ENCODE data around the gene COMMD7.

GRCh38 chr20:32763202-32764004, 20.1 kb upstream of the COMMD7 start:
- no peak; the same call in 1 of the 2 replicates for TF ChIP-seq CTCF (IDR thresholded peaks at IDR 0.05; ENCODE audit: low read length)
- TF ChIP-seq EZH2phosphoT487 (IDR thresholded peaks at IDR 0.05; ENCODE audit: low read length), result no peak
- no peak for TF ChIP-seq EZH2 (optimal IDR thresholded peaks at IDR 0.05; ENCODE audit: low read depth, low read length)

Measured in MM.1S (cell line).